Daoy (cell line): ENCODE results near the gene VPS41. TPM values are rescaled to one million over a fixed set of nuclear protein-coding genes. Genes with fewer than 3 reads are reported as not detected.
A peak's percentile ranks its signal among the peaks of the same experiment; 100 is the strongest.

Source experiments
- DNase-seq: peaks from one replicate; pipeline ENCODE4 v3.0.0-alpha.2; 2015; ENCODE audit warnings: low read depth
- total RNA-seq: library from RNA; depleted of rRNA; stranded (reverse); fragments of >200 nt; shearing (Covaris generic); gene quantifications from 2 replicates; pipeline ENCODE4 v1.2.3, GENCODE V29; 2014

VPS41 gene
- total RNA-seq, 1 experiment from 2014 or later = 53.4 TPM

DNA sequence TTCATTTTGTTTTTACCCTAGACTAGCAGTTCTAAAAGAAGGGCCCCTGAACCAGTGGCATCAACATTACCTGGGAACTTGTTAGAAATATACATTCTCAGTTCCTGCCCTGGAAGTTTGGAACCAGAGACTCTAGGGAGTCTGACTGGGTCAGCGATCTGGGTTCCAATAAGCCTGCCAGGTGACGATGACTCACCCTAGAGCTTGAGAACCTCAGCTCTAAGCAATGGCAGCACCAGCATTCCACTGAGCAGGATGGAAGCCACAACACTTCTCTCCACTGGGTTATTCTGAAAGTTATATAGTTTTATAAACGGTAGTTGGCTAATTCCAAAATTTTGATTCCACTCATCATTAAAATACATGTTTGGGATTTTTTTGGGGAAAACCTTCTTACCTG lies 180.8 kb downstream of the VPS41 start:
- peak; percentile 65 for DNase-seq

DNA sequence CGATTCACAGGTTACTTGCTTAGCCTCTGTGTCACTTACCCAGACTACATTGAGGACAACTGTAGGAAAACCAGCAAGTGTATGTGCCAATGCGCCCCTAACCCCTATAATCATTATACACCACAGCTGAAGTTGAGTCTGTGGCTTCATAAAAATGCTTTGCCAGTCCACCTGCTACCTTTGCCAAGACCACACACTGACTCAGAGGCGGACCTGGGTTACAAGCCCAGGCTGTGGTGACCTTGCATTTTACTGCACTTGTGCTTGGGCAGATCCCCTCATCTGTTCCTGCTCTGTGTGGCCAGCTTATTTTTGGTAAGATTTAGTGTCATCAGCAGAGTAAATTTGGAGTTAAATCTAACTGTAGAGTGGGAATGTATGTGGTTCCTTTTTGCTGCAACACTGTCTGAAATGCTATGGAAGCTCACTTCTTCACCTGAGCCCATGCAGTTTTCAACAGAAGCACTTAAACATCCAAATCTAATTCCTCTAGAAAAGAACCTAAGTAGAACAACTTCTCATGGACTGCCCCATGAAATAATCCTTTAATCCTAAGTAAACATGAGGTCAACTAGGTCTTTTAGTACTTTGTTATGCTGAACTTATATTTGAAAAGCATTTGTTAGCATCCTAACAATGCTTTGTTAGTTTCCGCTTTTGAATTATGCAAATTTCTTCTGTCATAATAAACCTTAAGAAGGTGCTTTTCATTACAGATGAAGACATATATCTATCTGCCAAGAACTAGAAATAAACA lies 181.6 kb downstream of the VPS41 start:
- DNase-seq = no peak

DNA sequence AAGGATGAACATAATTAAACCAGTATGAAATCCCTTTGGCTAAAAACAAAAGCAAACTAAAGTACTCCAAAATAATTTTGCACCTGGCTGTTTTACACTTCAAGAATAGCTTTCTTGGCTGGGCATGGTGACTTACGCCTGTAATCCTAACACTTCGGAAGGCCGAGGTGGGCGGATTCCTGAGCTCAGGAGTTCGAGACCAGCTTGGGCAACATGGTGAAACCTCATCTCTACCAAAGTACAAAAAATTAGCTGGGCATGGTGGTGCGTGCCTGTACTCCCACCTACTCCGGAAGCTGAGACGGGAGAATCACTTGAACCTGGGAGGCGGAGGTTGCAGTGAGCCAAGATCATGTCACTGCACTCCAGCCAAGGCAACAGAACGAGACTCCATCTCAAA lies 185.7 kb downstream of the VPS41 start:
- no peak for DNase-seq

DNA sequence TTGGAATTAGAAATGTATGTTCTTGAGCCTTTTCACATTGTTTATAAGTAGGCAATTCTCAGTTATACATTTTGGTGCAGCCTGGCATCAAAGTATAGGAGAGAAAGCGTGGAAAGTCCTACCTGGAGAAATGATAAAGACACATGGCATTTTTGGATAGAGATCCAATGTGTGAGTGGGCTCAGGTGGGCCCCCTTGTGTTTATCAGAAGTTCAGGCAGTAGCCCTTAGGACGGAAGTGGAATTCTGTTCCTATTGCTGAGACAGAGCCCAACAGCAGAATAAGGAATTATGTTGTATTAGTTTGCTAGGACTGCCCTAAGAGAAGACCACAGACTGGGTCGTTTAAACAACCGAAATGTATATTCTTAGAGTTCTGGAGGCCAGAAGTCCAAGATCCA lies 192.6 kb downstream of the VPS41 start:
- no peak for DNase-seq

DNA sequence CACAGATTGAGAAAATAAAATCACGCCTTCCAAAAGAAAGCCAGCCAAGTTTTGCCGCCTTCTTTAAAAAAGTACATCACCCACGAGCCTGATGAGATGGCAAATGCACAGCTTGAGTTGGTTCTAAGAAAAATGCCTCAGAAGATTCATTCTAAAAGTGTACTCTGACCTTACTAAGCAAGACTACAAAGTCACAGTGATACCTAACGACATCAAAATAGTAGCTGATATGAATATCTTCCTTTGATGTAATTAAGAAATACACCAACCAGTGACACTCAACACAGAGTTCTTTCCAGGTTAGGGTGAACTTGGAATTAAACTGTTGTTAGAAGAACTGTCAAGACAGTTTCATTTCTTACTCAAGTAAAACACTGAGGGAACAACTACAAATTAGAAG lies 199.9 kb downstream of the VPS41 start:
- DNase-seq = no peak

DNA sequence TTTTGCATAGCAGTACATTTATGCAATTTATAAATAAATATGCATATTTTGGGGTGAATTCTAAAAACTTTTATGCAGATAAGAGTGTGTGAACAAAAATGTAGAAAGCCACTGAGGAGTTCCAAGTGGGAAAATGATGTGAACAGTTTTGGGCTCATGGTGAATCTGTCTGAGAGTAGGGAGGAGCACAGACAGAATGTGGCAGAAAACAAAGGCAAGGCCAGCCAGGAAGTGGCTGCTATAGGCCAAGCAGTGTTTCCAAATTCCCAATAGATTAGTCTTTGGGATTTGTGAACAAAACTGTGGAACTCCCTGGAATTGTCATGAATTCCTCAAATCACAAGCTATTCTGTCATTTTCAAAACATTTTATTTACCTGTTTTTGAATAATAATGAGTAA lies 204.2 kb downstream of the VPS41 start:
- no peak for DNase-seq

DNA sequence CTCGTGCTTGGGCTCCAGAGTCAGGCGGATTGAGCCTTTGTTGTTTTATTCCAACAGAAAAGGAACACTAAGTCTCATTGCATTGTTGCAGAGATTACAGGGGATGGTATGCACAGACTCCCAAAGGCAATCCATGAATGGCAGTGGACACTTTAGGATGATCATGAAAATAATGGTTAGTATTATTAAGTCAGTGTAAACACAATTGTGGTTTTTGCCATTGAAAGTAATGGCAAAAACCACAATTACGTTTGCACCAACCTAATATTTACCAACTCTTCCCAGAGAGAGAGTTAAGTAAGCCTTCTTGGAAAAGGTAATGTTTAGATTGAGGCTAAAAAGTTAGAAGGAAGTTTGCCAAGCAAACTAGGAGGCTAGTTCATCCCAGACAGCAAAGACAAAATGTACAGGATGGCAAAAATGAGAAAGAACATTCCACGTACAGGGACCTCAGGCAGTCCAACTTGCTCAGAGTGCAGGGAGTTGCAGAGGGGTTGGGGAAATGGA lies 204.9 kb downstream of the VPS41 start:
- DNase-seq = no peak

DNA sequence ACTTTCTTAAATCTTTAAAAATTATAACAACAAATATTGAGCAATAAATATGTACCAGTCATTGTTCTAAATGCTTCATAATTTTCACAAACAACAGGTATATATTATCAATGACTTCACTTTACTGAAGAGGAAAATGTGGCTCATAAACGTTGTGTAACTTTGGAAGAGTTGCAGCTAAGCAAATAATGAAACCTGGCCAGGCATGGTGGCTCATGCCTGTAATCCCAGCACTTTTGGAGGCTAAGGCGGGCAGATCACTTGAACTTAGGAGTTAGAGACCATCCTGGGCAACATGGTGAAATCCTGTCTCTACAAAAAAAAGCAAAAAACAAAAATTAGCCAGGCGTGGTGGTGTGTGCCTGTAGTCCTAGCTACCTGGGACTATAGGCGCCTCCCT lies 205.9 kb downstream of the VPS41 start:
- no peak for DNase-seq

DNA sequence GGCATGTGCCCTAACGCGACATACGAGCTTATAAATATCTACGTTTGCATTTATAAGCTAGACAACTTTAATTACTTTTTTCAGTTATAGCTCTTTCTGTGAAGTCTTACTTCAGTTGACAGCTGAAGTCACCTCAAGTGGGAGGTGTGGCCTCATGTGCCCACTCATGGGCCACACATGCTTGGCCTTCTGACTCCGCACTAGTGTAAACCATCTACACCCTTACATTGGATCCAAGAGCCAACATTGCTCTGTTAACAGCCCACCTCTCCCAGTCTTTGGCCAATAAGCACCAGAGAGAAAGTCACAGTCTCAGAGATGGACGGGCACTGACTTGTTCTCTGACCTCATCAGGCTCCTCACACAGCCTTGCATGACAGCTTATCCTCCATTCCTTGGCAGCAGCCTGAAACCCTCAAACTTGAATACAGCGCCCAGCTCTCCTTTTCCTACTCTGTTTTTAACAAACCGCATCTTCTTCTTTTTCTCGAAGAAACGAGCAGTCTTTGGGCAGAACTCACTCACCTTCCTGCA lies 206.9 kb downstream of the VPS41 start:
- no peak for DNase-seq

DNA sequence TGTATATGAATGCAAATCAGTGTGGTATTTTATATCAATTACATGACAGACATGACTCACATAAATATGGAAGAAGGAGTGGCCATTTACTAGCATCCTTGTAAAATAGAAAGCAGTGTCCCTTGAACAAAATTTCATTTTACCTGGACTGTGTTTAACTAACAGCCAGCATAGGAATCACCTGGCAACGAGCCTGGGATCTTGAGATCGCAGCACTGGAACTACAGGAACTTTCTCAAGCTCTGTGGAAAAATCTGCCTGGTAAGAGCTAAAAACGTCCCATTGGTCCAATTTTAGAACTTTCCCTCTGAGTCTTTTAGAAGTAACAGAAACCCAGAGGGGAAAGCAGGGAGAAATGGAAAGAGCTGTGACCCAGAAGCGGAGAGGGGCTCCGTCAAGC lies 208.9 kb downstream of the VPS41 start:
- DNase-seq = no peak

DNA sequence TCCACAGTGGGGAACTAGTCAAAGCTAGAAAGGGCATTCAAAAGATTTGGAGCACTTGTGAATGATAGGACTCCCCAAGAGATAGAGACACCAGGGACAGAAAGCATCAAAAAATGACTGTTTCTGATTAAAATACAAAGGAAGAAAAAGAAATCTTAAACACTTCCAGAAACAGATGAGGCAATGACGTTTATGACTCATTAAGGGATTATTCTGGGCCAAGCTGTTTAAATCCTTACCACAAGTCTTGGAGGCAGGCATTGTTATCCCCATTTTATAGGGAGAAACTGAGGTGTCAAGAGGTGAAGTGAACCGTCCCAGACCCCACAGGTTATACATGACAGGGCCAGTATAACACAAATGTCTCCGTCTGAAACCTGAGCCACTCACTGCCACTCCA lies 209.5 kb downstream of the VPS41 start:
- DNase-seq = no peak

DNA sequence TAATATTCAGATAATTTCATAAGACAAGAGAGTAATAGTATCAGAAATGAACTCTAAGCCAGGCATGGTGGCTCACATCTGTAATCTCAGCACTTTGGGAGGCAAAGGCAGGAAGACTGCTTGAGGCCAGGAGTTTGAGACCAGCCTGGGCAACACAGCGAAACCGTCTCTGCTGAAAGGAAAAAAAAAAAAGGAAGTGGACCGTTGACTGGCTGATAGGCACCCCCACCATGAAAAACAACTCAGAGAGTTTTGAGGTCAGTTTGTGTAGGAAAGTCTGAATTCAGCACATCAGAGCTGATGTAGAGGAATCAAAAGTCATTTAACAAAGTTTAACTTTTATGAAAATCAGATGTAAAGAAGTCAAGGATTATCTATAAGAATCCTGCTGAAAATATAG lies 214.7 kb downstream of the VPS41 start:
- no peak for DNase-seq

DNA sequence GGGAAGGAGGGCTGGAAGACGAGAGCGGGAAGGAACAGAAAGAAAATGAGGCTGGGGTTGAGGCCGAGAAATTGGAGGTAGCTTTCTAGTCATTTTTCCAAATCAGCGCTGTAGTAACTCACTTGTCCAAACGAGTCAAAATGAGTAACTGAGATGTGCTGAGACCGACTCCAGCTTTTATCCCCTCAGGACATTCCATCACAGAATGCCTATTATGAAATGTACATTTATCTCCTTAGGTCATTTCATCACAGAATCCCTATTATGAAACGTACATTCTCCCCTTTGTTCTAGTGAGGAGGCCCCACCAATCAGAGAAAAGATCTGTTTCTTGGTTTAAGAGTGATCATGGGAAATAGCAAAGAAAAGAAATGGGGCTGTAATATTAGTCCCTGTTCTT lies 222.1 kb downstream of the VPS41 start:
- no peak for DNase-seq

DNA sequence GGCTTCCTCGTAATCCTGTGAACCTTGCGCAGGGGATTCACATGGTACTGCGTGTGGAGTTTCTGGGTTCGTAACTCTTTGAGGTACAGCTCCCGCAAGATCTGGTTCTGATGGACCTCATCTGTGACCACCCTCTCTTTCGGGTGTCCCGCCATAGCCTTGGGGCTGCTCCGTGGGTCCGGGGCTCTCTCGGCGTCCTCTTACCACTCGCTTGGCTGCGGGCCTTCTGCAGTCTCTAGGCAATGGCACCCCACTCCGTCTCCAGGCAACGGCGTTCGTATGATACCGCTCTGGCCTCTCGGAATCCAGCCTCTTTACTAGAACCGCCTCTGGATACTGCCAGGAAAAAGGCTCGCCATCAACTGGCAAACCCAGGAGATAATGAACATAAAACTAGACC lies 223.1 kb downstream of the VPS41 start:
- DNase-seq = no peak

DNA sequence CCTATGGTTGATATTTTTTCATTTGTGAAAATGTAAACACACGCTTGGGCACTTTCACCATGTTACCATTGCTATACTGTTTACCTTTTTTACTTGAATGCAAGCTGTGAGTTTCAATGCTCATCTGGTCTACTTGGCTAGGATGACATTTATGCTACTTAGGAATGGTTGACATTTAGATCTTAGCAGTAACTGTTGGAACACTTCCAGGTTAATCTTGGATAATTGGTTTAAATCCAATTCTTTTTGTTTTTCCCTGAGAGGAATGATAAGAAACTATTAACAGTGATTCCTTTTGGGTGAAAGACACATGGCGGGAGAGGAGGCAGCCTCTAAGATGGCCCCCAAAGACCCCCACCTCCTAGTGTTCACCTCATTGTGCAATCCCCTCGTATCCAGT lies 226.4 kb downstream of the VPS41 start:
- no peak for DNase-seq

DNA sequence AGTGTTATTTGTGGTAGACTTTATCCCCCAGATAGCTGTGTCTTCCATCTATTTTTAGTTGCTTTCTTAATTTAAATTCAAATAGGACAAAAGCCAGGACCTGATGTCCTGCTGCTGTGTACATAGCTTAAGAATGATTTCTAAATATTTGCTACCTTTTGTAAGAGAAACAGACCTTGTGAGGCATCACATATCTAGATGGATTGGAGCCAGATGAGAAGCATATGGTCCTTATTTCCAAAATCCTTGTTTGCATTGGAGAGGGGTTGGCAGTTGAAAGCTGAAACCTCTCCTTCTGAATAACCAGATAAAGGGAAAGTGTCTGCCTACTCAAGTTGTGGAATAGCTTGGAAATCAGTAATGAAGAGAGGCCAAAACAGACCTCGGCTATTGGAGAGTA lies 227.1 kb downstream of the VPS41 start:
- no peak for DNase-seq

DNA sequence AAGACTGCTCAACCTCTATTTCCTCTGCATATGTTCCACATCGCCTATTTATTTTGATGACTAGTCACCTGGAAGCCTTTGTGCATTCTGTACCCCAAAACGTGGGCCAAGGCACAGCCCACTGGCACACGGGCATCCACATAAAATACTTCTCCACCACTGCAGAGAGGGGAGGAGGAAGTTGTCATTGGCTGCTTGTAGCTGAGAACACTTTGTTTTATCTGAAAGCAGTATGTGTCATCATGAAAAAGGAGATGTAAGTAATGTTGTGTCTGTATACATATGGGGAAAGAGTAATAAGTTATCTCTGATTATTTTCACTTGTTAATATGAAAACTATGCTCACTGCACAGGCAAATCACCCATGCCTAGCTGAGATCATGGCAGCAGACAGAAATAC lies 229.6 kb downstream of the VPS41 start:
- no peak for DNase-seq

DNA sequence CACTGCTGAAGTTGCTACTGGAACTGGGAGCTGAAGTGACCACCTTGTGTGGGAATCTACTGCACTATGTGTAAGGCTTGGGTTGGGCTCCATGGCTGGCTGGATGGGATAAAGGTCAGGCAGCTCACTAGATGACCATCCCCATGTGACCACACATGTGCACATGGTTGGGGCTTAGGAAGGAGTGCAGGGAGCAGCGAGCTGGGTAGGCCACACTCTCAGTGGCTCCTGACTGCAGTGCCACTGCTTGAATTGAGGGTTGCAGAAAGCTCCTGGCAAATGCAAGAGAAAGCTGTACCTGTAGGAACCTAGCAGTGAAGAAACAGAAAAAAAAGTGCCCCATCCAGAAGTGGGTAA lies 230.3 kb downstream of the VPS41 start:
- DNase-seq = no peak

DNA sequence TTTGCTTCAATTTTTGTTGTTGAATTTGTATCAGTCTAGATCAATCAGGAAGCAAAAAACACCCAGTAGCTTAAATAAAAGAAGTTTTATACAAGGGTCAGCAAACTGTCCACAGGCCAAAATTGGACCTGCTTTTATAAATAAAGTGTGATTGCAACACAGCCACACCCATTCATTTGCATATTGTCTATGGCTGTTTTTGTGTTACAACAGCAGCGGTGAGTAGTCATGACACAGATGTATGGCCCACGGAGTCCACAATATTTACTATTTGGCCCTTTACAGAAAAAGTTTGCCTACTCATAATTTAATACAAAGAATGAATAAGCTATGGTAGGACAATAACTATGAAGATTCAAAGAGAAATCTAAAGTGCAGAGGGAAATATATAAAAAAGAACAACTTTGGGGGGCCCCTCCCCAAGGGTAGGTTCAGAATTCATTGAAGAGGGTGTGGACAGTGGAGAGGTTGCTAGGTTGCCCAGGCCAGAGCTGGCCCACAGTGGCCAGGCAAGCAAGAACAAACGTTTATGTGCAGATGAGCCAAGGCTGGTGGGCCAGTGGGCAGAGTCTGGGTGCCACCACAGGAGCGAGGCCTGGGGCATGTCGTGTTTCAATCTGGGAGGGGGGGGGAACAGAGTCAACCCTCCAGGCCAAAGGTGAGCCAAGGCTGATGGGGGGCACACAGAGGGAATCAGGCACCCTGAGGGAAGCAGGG lies 230.9 kb downstream of the VPS41 start:
- no peak for DNase-seq

DNA sequence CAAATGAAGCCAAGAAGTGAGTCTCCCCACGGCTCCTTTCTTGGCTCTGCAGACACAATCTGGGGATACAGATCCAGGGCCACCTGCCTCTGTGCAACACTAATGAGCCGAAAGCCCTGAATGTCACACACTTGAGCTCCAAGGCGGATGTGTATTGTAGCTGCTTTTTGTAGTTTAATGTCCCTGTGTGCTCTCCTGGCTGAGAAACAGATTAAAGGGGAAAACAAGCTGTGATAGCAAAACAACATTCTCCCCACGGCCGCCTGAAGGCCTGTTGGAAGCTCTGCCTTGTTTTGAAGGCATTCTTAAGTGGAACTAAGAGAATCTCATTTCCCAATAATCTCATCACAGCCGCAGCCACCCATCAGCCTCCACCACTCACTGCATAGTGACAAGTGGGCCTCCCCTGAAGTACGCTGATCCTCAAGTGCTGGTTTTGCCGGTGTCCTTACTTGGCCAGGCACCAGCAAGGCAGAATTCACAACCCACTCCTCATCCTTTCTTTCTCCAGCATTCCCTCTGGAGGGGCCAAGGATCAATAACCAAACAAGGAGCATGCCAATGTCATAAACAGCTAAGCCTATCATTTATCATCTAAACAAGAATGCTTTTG lies 233.4 kb downstream of the VPS41 start:
- DNase-seq = no peak

DNA sequence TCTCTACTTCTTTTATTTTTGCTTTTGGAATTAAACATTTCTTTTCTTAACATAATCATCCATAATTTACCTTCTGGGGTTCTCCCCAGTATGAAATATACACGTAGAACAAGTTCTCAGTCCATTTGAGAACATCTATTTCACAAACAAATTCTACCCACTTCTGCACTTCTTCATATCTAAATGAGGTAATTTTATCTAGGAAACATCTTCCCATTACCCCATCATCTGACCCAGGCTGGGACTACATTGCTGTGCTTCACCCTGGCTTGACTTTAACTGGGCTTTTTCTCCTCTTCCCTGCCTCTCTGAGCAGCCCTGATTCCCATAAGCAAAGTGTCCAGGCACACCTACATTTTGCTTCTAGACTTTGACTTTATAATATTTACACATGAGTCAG lies 234.5 kb downstream of the VPS41 start:
- DNase-seq = no peak

DNA sequence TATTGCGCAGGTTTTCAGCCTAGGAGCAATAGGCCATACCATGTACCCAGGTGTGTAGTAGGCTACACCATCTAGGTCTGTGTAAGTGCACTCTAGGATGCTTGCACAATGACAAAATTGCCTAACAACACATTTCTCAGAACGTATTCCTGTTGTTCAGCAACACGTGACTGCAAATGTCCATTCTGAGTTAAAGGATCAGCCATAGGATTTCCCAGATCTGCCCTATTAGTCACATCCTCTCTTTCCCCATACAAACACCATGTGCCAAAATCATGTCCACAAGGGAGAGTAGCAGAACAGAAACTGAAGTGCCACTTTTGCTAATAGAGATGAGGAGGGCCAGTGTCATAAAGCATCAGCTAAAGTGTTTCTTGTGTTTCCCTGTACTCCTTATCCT lies 235.2 kb downstream of the VPS41 start:
- DNase-seq = peak; percentile 80
